ENCODE results near the gene CNTN4.

CNTN4 gene

GRCh38 chr3:3074551-3075257 lies 976.0 kb downstream of the CNTN4 start:
- no peaks in the 10 kb centered on the region for H3K4me1 Mint-ChIP-seq
- H3K4me3 Mint-ChIP-seq, result no peak overlapping the region
- H3K9me3 Mint-ChIP-seq, result no peaks in the 10 kb centered on the region
- H3K27ac Mint-ChIP-seq, result no peak overlapping the region
- no peak for ATAC-seq
- no peak for DNase-seq
- no peaks in the 10 kb centered on the region for H3K27me3 Mint-ChIP-seq

GRCh38 chr3:3080309-3080708 lies 981.6 kb downstream of the CNTN4 start:
- H3K27me3 Mint-ChIP-seq, result no peaks in the 10 kb centered on the region
- H3K27ac Mint-ChIP-seq, result no peak overlapping the region
- DNase-seq, result no peak
- no peaks in the 10 kb centered on the region for H3K4me1 Mint-ChIP-seq
- no peaks in the 10 kb centered on the region for H3K9me3 Mint-ChIP-seq
- H3K4me3 Mint-ChIP-seq, result no peak overlapping the region
- ATAC-seq, result no peak

GRCh38 chr3:3081381-3082233 lies 982.9 kb downstream of the CNTN4 start:
- no peak overlapping the region for H3K27ac Mint-ChIP-seq
- H3K9me3 Mint-ChIP-seq, result no peaks in the 10 kb centered on the region
- no peak for ATAC-seq
- H3K4me3 Mint-ChIP-seq, result no peak overlapping the region
- H3K27me3 Mint-ChIP-seq, result no peaks in the 10 kb centered on the region
- H3K4me1 Mint-ChIP-seq, result no peaks in the 10 kb centered on the region
- no peak for DNase-seq

GRCh38 chr3:3082234-3082924 lies 983.7 kb downstream of the CNTN4 start:
- ATAC-seq (no peak), DNase-seq (no peak)
- no peak overlapping the region for H3K4me3 Mint-ChIP-seq
- H3K27me3 Mint-ChIP-seq, result no peaks in the 10 kb centered on the region
- H3K27ac Mint-ChIP-seq, result no peak overlapping the region
- no peaks in the 10 kb centered on the region for H3K4me1 Mint-ChIP-seq
- H3K9me3 Mint-ChIP-seq, result no peaks in the 10 kb centered on the region

- no peak for DNase-seq
- Mint-ChIP-seq H3K27me3 (no peaks in the 10 kb centered on the region), H3K4me3 (no peak overlapping the region), H3K4me1 (no peaks in the 10 kb centered on the region), H3K9me3 (no peaks in the 10 kb centered on the region), H3K27ac (no peak overlapping the region)
- ATAC-seq, result no peak
These were observed 986.2 kb downstream of the CNTN4 start for GRCh38 chr3:3084890-3085289.

- Mint-ChIP-seq H3K27ac (no peak overlapping the region), H3K9me3 (no peaks in the 10 kb centered on the region)
These were observed 987.1 kb downstream of the CNTN4 start for GRCh38 chr3:3085782-3086181.

GRCh38 chr3:3086239-3086638 lies 987.6 kb downstream of the CNTN4 start:
- Mint-ChIP-seq H3K4me1 (no peaks in the 10 kb centered on the region), H3K27me3 (no peaks in the 10 kb centered on the region), H3K27ac (no peak overlapping the region), H3K4me3 (no peak overlapping the region), H3K9me3 (no peaks in the 10 kb centered on the region)
- ATAC-seq (no peak), DNase-seq (no peak)

More at GRCh38 chr3:3085782-3086181, 987.1 kb downstream of the CNTN4 start:
- Mint-ChIP-seq H3K27me3 (no peaks in the 10 kb centered on the region), H3K4me3 (no peak overlapping the region), H3K4me1 (no peaks in the 10 kb centered on the region)
- DNase-seq, result no peak
- no peak for ATAC-seq

GRCh38 chr3:3087279-3087678 lies 988.6 kb downstream of the CNTN4 start:
- DNase-seq, result no peak
- Mint-ChIP-seq H3K4me3 (no peak overlapping the region), H3K27me3 (no peaks in the 10 kb centered on the region), H3K27ac (no peak overlapping the region), H3K9me3 (no peaks in the 10 kb centered on the region), H3K4me1 (no peaks in the 10 kb centered on the region)
- no peak for ATAC-seq

- ATAC-seq (no peak), DNase-seq (no peak)
- H3K4me3 Mint-ChIP-seq, result no peak overlapping the region
- H3K27me3 Mint-ChIP-seq, result no peaks in the 10 kb centered on the region
- H3K9me3 Mint-ChIP-seq, result no peaks in the 10 kb centered on the region
- H3K4me1 Mint-ChIP-seq, result no peaks in the 10 kb centered on the region
- no peak overlapping the region for H3K27ac Mint-ChIP-seq
These were observed 989.2 kb downstream of the CNTN4 start for GRCh38 chr3:3087716-3088465.

- no peak for DNase-seq
- no peaks in the 10 kb centered on the region for H3K9me3 Mint-ChIP-seq
- H3K27me3 Mint-ChIP-seq, result no peaks in the 10 kb centered on the region
- H3K4me3 Mint-ChIP-seq, result no peak overlapping the region
- no peaks in the 10 kb centered on the region for H3K4me1 Mint-ChIP-seq
- H3K27ac Mint-ChIP-seq, result no peak overlapping the region
- no peak for ATAC-seq
These were observed 990.4 kb downstream of the CNTN4 start for GRCh38 chr3:3089017-3089416.

GRCh38 chr3:3097958-3098357 lies 999.3 kb downstream of the CNTN4 start:
- DNase-seq (no peak), ATAC-seq (no peak)
- Mint-ChIP-seq H3K27me3 (no peaks in the 10 kb centered on the region), H3K27ac (no peak overlapping the region), H3K4me3 (no peak overlapping the region), H3K4me1 (no peaks in the 10 kb centered on the region), H3K9me3 (no peaks in the 10 kb centered on the region)

GRCh38 chr3:3101660-3102458 lies 1003.2 kb downstream of the CNTN4 start:
- H3K27me3 Mint-ChIP-seq, result no peaks in the 10 kb centered on the region
- H3K4me3 Mint-ChIP-seq, result no peak overlapping the region
- no peaks in the 10 kb centered on the region for H3K4me1 Mint-ChIP-seq
- no peak overlapping the region for H3K27ac Mint-ChIP-seq
- H3K9me3 Mint-ChIP-seq, result no peaks in the 10 kb centered on the region
- ATAC-seq (no peak), DNase-seq (no peak)

GRCh38 chr3:3102751-3103150 lies 1004.1 kb downstream of the CNTN4 start:
- Mint-ChIP-seq H3K4me3 (no peak overlapping the region), H3K9me3 (no peaks in the 10 kb centered on the region)

GRCh38 chr3:3105246-3105645 lies 1006.6 kb downstream of the CNTN4 start:
- Mint-ChIP-seq H3K9me3 (no peaks in the 10 kb centered on the region), H3K4me3 (no peak overlapping the region)
- ATAC-seq, result no peak

More at GRCh38 chr3:3102751-3103150, 1004.1 kb downstream of the CNTN4 start:
- DNase-seq (no peak), ATAC-seq (no peak)
- no peak overlapping the region for H3K27ac Mint-ChIP-seq
- H3K4me1 Mint-ChIP-seq, result no peaks in the 10 kb centered on the region
- H3K27me3 Mint-ChIP-seq, result no peaks in the 10 kb centered on the region

GRCh38 chr3:3105815-3106214 lies 1007.1 kb downstream of the CNTN4 start:
- H3K4me1 Mint-ChIP-seq, result no peaks in the 10 kb centered on the region
- no peak overlapping the region for H3K4me3 Mint-ChIP-seq

More at GRCh38 chr3:3105246-3105645, 1006.6 kb downstream of the CNTN4 start:
- no peak overlapping the region for H3K27ac Mint-ChIP-seq
- H3K4me1 Mint-ChIP-seq, result no peaks in the 10 kb centered on the region
- DNase-seq, result no peak
- H3K27me3 Mint-ChIP-seq, result no peaks in the 10 kb centered on the region

More at GRCh38 chr3:3105815-3106214, 1007.1 kb downstream of the CNTN4 start:
- DNase-seq (no peak), ATAC-seq (no peak)
- Mint-ChIP-seq H3K27me3 (no peaks in the 10 kb centered on the region), H3K27ac (no peak overlapping the region), H3K9me3 (no peaks in the 10 kb centered on the region)

Data from stimulated activated naive CD8-positive, alpha-beta T cell treated with anti-CD3 and anti-CD28 coated beads, Interleukin-15, amount 100 ng/mL, for 72 hours (primary cell).